Natural killer cell (primary cell): Measurements from ENCODE around the gene DNAJB7. TPM values are rescaled to one million over a fixed set of nuclear protein-coding genes. Genes with fewer than 3 reads are reported as not detected.

Source experiments
- ATAC-seq, 3 donors: fragments of 150-1000 bp in 2 of 3; fragments of 200-7000 bp in 1 of 3; cut with Tn5 transposase; 1 replicate in 1 of 3; 2 replicates in 2 of 3; pipeline ENCODE4 v1.10.0; 2021; ENCODE audit warnings: mild to moderate bottlenecking in 2 of 3, moderate library complexity in 2 of 3
- DNase-seq, 2 donors: peaks; one replicate each; pipeline versions ENCODE4 v3.0.0 to v3.0.0-alpha.2; 2013 to 2021; ENCODE audit warnings: mixed read lengths in 1 of 2
- H3K27ac ChIP-seq: one replicate; pipeline ENCODE4 v1.5.1; 2013; ENCODE audit warnings: mild to moderate bottlenecking, low read length
- H3K27me3 ChIP-seq: one replicate; pipeline ENCODE4 v1.6.1; 2013; ENCODE audit warnings: low read length; ENCODE audit not compliant: control insufficient read depth, insufficient read depth
- H3K36me3 ChIP-seq: one replicate; pipeline ENCODE4 v1.6.1; 2013; ENCODE audit warnings: low read length; ENCODE audit not compliant: control insufficient read depth, insufficient read depth
- H3K4me1 ChIP-seq: one replicate; pipeline ENCODE4 v1.6.1; 2013; ENCODE audit warnings: low read length; ENCODE audit not compliant: control insufficient read depth, insufficient read depth
- H3K4me3 ChIP-seq: one replicate; pipeline ENCODE4 v1.5.1; 2013; ENCODE audit warnings: low read length
- H3K9me3 ChIP-seq: one replicate; pipeline ENCODE4 v1.6.1; 2013; ENCODE audit warnings: low read length; ENCODE audit not compliant: control insufficient read depth, insufficient read depth
- H3K27ac Mint-ChIP-seq, 2 donors: one replicate each; pipeline ENCODE4 v1.8.0; 2022; ENCODE audit warnings: mild to moderate bottlenecking in 2 of 2, mixed read lengths in 2 of 2, moderate library complexity in 1 of 2
- H3K27me3 Mint-ChIP-seq, 2 donors: one replicate each; pipeline ENCODE4 v1.8.0; 2022; ENCODE audit warnings: low read depth in 2 of 2, mixed read lengths in 2 of 2
- H3K36me3 Mint-ChIP-seq: one replicate; pipeline ENCODE4 v1.8.0; 2022; ENCODE audit warnings: mixed read lengths
- H3K4me1 Mint-ChIP-seq, 2 donors: one replicate each; pipeline ENCODE4 v1.8.0; 2022; ENCODE audit warnings: mixed read lengths in 2 of 2
- H3K4me3 Mint-ChIP-seq: one replicate; pipeline ENCODE4 v1.8.0; 2022; ENCODE audit warnings: mild to moderate bottlenecking, moderate library complexity, mixed read lengths
- H3K9me3 Mint-ChIP-seq, 2 donors: one replicate each; pipeline ENCODE4 v1.8.0; 2022; ENCODE audit warnings: mixed read lengths in 2 of 2
- WGBS: methylation state at CpG from one replicate; pipeline ENCODE4 v1.1.7; 2013; ENCODE audit warnings: missing lambda C conversion rate; ENCODE audit not compliant: insufficient coverage; 5-methylcytosine and 5-hydroxymethylcytosine counted together
- intact Hi-C: fragments of 100-400 bp; cut with micrococcal nuclease; formaldehyde crosslinking; loops from one replicate; pipeline ENCODE4 v1.14.2; 2022
- total RNA-seq, 4 donors: library from RNA; stranded (reverse); fragments of 120-200 nt in 1 of 4; gene quantifications; one replicate each; pipeline versions ENCODE4 v1.2.3 to v1.2.4, GENCODE V29; 2013 to 2022
- TF ChIP-seq, protein P1 (sequence below): fragments of 200-600 bp; IDR thresholded peaks from one replicate; pipeline ENCODE4 v1.8.0; 2022; ENCODE audit warnings: antibody characterized with exemption

DNAJB7 gene
- total RNA-seq: not detected
- not detected for total RNA-seq (2013)

DNA sequence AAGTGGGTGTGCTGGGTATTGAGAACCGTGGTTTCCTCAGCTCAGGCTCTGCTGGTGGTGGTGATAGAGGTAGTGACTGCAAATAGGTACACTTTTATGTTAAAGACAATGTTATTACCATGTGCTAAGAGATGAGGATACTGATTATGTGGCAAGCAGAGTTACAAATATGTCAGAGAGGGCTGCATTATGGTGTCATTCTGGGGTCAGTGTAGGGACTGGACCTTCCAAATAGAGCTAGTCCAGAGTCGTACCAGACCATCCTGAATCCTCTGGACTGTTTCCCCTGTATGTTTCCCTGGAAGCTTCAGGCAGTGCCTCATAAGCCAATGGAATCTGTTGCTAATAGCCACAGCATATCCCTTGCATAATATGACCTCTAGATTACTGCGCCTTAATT is at the start of gene DNAJB7:
Gene DNAJB7 (minus strand): TSS at position 101 of the 400 bp plus-strand sequence. CDS start 119 bp downstream, outside the sequence.
- H3K4me3 Mint-ChIP-seq: no peak within 1 kb of the TSS
- Histone ChIP-seq H3K36me3 (no peaks in the 10 kb centered on the region), H3K9me3 (no peaks in the 10 kb centered on the region), H3K27me3 (no peaks in the 10 kb centered on the region), H3K27ac (no peak within 1 kb of the TSS), H3K4me1 (peaks cover 9% of the 10 kb centered on the region), H3K4me3 (no peak within 1 kb of the TSS)
- ATAC-seq (no peak), DNase-seq (no peak)
- H3K4me1 Mint-ChIP-seq: peaks cover 7 to 12% of the 10 kb centered on the region in 2 donors
- no peaks in the 10 kb centered on the region for H3K36me3 Mint-ChIP-seq
- intact Hi-C loops: no loop called here
- no peaks in the 10 kb centered on the region for H3K27me3 Mint-ChIP-seq
- TF ChIP-seq, protein P1, sequence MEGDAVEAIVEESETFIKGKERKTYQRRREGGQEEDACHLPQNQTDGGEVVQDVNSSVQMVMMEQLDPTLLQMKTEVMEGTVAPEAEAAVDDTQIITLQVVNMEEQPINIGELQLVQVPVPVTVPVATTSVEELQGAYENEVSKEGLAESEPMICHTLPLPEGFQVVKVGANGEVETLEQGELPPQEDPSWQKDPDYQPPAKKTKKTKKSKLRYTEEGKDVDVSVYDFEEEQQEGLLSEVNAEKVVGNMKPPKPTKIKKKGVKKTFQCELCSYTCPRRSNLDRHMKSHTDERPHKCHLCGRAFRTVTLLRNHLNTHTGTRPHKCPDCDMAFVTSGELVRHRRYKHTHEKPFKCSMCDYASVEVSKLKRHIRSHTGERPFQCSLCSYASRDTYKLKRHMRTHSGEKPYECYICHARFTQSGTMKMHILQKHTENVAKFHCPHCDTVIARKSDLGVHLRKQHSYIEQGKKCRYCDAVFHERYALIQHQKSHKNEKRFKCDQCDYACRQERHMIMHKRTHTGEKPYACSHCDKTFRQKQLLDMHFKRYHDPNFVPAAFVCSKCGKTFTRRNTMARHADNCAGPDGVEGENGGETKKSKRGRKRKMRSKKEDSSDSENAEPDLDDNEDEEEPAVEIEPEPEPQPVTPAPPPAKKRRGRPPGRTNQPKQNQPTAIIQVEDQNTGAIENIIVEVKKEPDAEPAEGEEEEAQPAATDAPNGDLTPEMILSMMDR: no peak
- peak within 1 kb of the TSS in 1 of 2 donors; percentile 39 for H3K27ac Mint-ChIP-seq
- 96% methylated on average over 3 of the region's 3 CpGs for WGBS
- H3K9me3 Mint-ChIP-seq: no peaks in the 10 kb centered on the region

DNA sequence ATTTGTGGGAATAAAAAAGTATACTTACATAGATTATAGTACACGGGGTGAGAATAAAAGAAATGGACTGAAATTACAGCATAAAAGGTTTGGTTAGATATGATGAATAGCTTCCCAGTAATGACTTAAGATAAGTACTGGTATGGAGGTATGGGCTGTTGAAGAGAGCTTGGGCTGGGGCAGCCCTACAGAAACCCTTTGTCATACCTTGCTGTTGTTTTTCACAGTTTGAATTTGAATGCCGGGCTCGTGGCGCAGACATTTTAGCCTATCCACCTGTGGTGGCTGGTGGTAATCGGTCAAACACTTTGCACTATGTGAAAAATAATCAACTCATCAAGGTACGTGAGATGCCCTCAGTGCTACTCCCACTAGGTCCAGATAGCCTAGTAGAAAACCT is 47.0 kb upstream of the DNAJB7 start:
- no peak for ATAC-seq
- intact Hi-C loops: no loop called here
- TF ChIP-seq, protein P1: no peak

DNA sequence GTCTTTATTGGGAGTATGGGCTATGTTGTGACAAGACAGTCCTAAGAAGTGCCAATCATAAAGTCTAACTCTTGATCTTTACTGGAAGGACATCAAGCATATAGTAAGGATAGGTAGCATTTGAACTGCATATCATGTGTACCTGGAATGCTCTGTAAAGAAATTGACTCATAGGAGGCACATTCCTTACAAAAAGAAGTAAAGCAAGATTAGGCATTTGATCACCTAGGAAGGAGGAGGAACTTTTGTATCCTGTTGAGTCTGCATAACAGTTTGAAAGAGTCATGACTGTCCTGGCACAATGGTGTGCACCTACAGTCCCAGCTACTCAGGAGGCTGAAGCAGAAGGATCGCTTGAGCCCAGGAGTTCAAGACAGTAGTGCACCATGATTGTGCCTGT is 42.2 kb upstream of the DNAJB7 start:
- Histone ChIP-seq H3K4me1 (no peaks in the 10 kb centered on the region), H3K9me3 (no peaks in the 10 kb centered on the region), H3K4me3 (no peak overlapping the region), H3K27me3 (no peaks in the 10 kb centered on the region), H3K27ac (no peak overlapping the region), H3K36me3 (peaks cover 15% of the 10 kb centered on the region)
- DNase-seq: no peak
- intact Hi-C loops: no loop called here
- Mint-ChIP-seq H3K27me3 (no peaks in the 10 kb centered on the region), H3K9me3 (no peaks in the 10 kb centered on the region), H3K4me3 (no peak overlapping the region), H3K27ac (no peak overlapping the region), H3K36me3 (peaks cover 7% of the 10 kb centered on the region), H3K4me1 (peaks cover 2 to 3% of the 10 kb centered on the region in 2 donors)
- WGBS: 96% methylated on average over 1 of the region's 1 CpG
- TF ChIP-seq, protein P1: no peak
- ATAC-seq: no peak

More for the DNA sequence above, 47.0 kb upstream of the DNAJB7 start:
- Histone ChIP-seq H3K27ac (no peak overlapping the region), H3K27me3 (no peaks in the 10 kb centered on the region), H3K4me3 (no peak overlapping the region), H3K9me3 (no peaks in the 10 kb centered on the region), H3K36me3 (peaks cover 20% of the 10 kb centered on the region), H3K4me1 (no peaks in the 10 kb centered on the region)
- no peak for DNase-seq
- Mint-ChIP-seq H3K9me3 (no peaks in the 10 kb centered on the region), H3K4me3 (no peak overlapping the region), H3K4me1 (no peaks in the 10 kb centered on the region), H3K36me3 (peaks cover 13% of the 10 kb centered on the region), H3K27ac (no peak overlapping the region), H3K27me3 (no peaks in the 10 kb centered on the region)
- 96% methylated on average over 6 of the region's 6 CpGs for whole genome bisulfite sequencing

DNA sequence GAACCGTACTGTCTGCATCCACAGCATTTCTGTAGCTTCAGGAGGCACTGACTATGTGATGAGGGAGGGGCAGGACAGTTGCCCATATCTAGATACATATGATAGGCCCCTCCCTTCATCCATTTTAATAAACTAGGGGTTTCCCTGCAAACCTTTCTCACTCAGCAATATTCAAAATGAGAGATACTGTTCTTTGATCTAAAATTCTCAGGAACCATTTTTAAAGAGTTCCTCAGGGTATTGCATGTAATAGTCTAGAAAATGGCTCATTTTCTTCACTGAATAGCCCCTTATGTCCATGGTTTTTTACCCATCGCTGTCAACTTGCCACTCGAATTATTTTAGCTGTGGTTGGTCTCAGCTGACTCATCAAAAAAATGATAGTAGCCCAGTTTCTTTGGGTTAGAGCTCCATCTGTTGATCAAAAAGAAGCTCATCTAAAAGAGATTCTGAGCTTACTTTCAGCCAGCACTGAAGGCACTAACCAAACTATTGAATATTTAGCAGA is 37.0 kb upstream of the DNAJB7 start:
- intact Hi-C loops: no loop called here
- no peak overlapping the region for H3K4me3 ChIP-seq
- H3K4me1 ChIP-seq: no peaks in the 10 kb centered on the region
- ATAC-seq (peak in 2 of 3 donors; percentile 54 to 61), DNase-seq (peak in 1 of 2 donors; percentile 69)
- H3K27me3 ChIP-seq: no peaks in the 10 kb centered on the region
- H3K4me1 Mint-ChIP-seq: peaks cover 5 to 7% of the 10 kb centered on the region in 2 donors
- no peaks in the 10 kb centered on the region for H3K36me3 Mint-ChIP-seq
- H3K27me3 Mint-ChIP-seq: no peaks in the 10 kb centered on the region
- 3% methylated on average over 2 of the region's 3 CpGs for WGBS
- no peak overlapping the region for H3K27ac ChIP-seq
- peaks cover 4% of the 10 kb centered on the region for H3K36me3 ChIP-seq
- no peak overlapping the region for H3K4me3 Mint-ChIP-seq
- no peaks in the 10 kb centered on the region for H3K9me3 Mint-ChIP-seq
- H3K9me3 ChIP-seq: no peaks in the 10 kb centered on the region
- no peak overlapping the region for H3K27ac Mint-ChIP-seq
- TF ChIP-seq, protein P1: no peak
